ENCODE measurements around the gene STUB1.
"Not testable (repeated sequence)": the region's sequence is repeated elsewhere in the genome, so short reads cannot be mapped to it uniquely, and the experiment has no call there.

Gene STUB1

GRCh38 chr16:678209-678857, 1.9 kb upstream of the STUB1 start:
- no peak for DNase-seq (ENCODE audit: low read depth in 2 of 2, low spot score in 1 of 2)

GRCh38 chr16:678858-679813, 1.1 kb upstream of the STUB1 start:
- peak in 1 of 2 donors; percentile 24 for DNase-seq (ENCODE audit: low read depth in 2 of 2, low spot score in 1 of 2)

GRCh38 chr16:680625-680945, 375 bp downstream of the STUB1 start:
- no peak for DNase-seq (ENCODE audit: low read depth in 2 of 2, low spot score in 1 of 2)

- no peak for DNase-seq (ENCODE audit: low read depth in 2 of 2, low spot score in 1 of 2)
Observed at GRCh38 chr16:680967-681745, 946 bp downstream of the STUB1 start.

- no peak for DNase-seq (ENCODE audit: low read depth in 2 of 2, low spot score in 1 of 2)
Observed at GRCh38 chr16:681746-682427, 1.7 kb downstream of the STUB1 start.

GRCh38 chr16:682493-683395, 2.5 kb downstream of the STUB1 start:
- DNase-seq (ENCODE audit: low read depth in 2 of 2, low spot score in 1 of 2), result no peak

GRCh38 chr16:683396-684070, 3.3 kb downstream of the STUB1 start:
- DNase-seq (ENCODE audit: low read depth in 2 of 2, low spot score in 1 of 2), result no peak

- DNase-seq (ENCODE audit: low read depth in 2 of 2, low spot score in 1 of 2), result peak; percentile 88 to 95
Observed at GRCh38 chr16:684071-684794, 4.0 kb downstream of the STUB1 start, which contains the start of gene JMJD8. Gene JMJD8, minus strand, starts transcription at chr16:684334. Its CDS starts 15 bp downstream, at chr16:684319.

- no peak for DNase-seq (ENCODE audit: low read depth in 2 of 2, low spot score in 1 of 2)
Observed at GRCh38 chr16:684961-685696, 4.9 kb downstream of the STUB1 start.

GRCh38 chr16:685967-686366, 5.8 kb downstream of the STUB1 start:
- no peak for DNase-seq (ENCODE audit: low read depth in 2 of 2, low spot score in 1 of 2)

GRCh38 chr16:686459-687260, 6.5 kb downstream of the STUB1 start:
- DNase-seq (ENCODE audit: low read depth in 2 of 2, low spot score in 1 of 2), result no peak

GRCh38 chr16:687499-687898, 7.3 kb downstream of the STUB1 start:
- no peak for DNase-seq (ENCODE audit: low read depth in 2 of 2, low spot score in 1 of 2)

- no peak for DNase-seq (ENCODE audit: low read depth in 2 of 2, low spot score in 1 of 2)
Observed at GRCh38 chr16:689175-689897, 9.1 kb downstream of the STUB1 start.

- DNase-seq (ENCODE audit: low read depth in 2 of 2, low spot score in 1 of 2), result not testable (repeated sequence)
Observed at GRCh38 chr16:691242-691641, 11.0 kb downstream of the STUB1 start.

- DNase-seq (ENCODE audit: low read depth in 2 of 2, low spot score in 1 of 2), result no peak
Observed at GRCh38 chr16:692356-693108, 12.3 kb downstream of the STUB1 start.

GRCh38 chr16:693364-693763, 13.2 kb downstream of the STUB1 start:
- DNase-seq (ENCODE audit: low read depth in 2 of 2, low spot score in 1 of 2), result no peak

All from stimulated activated CD8-positive, alpha-beta memory T cell treated with anti-CD3 and anti-CD28 coated beads, Interleukin-4, amount 100 ng/mL, for 4 hours (primary cell).